Naive thymus-derived CD8-positive, alpha-beta T cell (primary cell): Measurements from ENCODE around the gene APEX2. TPM values are rescaled to one million over a fixed set of nuclear protein-coding genes. Genes with fewer than 3 reads are reported as not detected.

Source experiments
- ATAC-seq, 2 donors: fragments of 150-1000 bp; cut with Tn5 transposase in 1 of 2; sonication (Bioruptor Pico), chemical (Tn5 transposase) in 1 of 2; 1 replicate in 1 of 2; 2 replicates in 1 of 2; pipeline ENCODE4 v1.10.0; 2021; ENCODE audit warnings: mild to moderate bottlenecking in 2 of 2, moderate library complexity in 2 of 2
- POLR2A ChIA-PET: fragments of 350-600 bp; sonication (Branson Sonifier 250); formaldehyde crosslinking; loops from one replicate; lab custom pipeline; 2021; ENCODE audit warnings: antibody characterized with exemption; lab: Charles Lee
- DNase-seq, 10 donors: peaks; one replicate each; pipeline versions ENCODE4 v3.0.0 to v3.0.0-alpha.2; 2020 to 2022
- H3K27ac Mint-ChIP-seq, 10 donors: one replicate each; pipeline ENCODE4 v1.8.0; 2020 to 2022; ENCODE audit warnings: mild to moderate bottlenecking in 10 of 10, mixed read lengths in 10 of 10, moderate library complexity in 4 of 10, inconsistent platforms in 1 of 10
- H3K27me3 Mint-ChIP-seq, 5 donors: one replicate each; pipeline ENCODE4 v1.8.0; 2021 to 2022; ENCODE audit warnings: mixed read lengths in 5 of 5
- H3K36me3 Mint-ChIP-seq, 3 donors: one replicate each; pipeline ENCODE4 v1.8.0; 2020 to 2022; ENCODE audit warnings: mixed read lengths in 3 of 3, mild to moderate bottlenecking in 2 of 3, inconsistent platforms in 1 of 3
- H3K4me1 Mint-ChIP-seq, 4 donors: one replicate each; pipeline ENCODE4 v1.8.0; 2021 to 2022; ENCODE audit warnings: mixed read lengths in 4 of 4
- H3K4me3 Mint-ChIP-seq, 10 donors: one replicate each; pipeline ENCODE4 v1.8.0; 2020 to 2022; ENCODE audit warnings: mild to moderate bottlenecking in 10 of 10, mixed read lengths in 10 of 10, moderate library complexity in 6 of 10, inconsistent platforms in 1 of 10
- H3K9me3 Mint-ChIP-seq, 9 donors: one replicate each; pipeline ENCODE4 v1.8.0; 2020 to 2022; ENCODE audit warnings: mixed read lengths in 9 of 9, mild to moderate bottlenecking in 3 of 9, inconsistent platforms in 1 of 9, moderate library complexity in 1 of 9
- polyA plus RNA-seq, 3 donors: library from polyadenylated mRNA; unstranded; fragments of 300-500 nt; fragmentation: Illumina TruSeq; gene quantifications; one replicate each; pipeline ENCODE4 v1.2.3, GENCODE V29; 2021
- total RNA-seq, 8 experiments: library from RNA in 2 of 8; stranded (reverse) in 2 of 8; gene quantifications; one replicate each; pipeline ENCODE4 v1.2.3 and lab custom pipeline; 2021 to 2026

Gene APEX2
- total and polyA plus RNA-seq, 5 experiments from 2014 or later, result 13.5 to 21.6 (median 20.4) TPM

GRCh38 chrX:54994099-54994498, 6.1 kb upstream of the APEX2 start, which contains the start of gene PFKFB1:
Gene PFKFB1, minus strand, starts transcription at chrX:54994188. Its CDS starts 181 bp downstream, at chrX:54994007.
- ATAC-seq (no peak), DNase-seq (no peak)
- POLR2A ChIA-PET, result no interaction called here
- Mint-ChIP-seq H3K27me3 (peaks cover 0 to 6% (median 0%) of the 10 kb centered on the region in 5 donors), H3K4me1 (peaks cover 0 to under 1% (median under 1%) of the 10 kb centered on the region in 4 donors), H3K27ac (peak within 1 kb of the TSS in 2 of 10 donors; percentile 57 to 77), H3K4me3 (no peak within 1 kb of the TSS), H3K36me3 (no peaks in the 10 kb centered on the region), H3K9me3 (no peaks in the 10 kb centered on the region)

- POLR2A ChIA-PET, result no interaction called here
- ATAC-seq (no peak), DNase-seq (no peak)
- no peak overlapping the region for H3K4me3 Mint-ChIP-seq
- H3K4me1 Mint-ChIP-seq, result peaks cover 0 to 8% (median 7%) of the 10 kb centered on the region in 4 donors
- peak overlapping the region in 1 of 10 donors; percentile 57 for H3K27ac Mint-ChIP-seq
- no peaks in the 10 kb centered on the region for H3K36me3 Mint-ChIP-seq
- H3K9me3 Mint-ChIP-seq, result no peaks in the 10 kb centered on the region
- peaks cover 0 to 6% (median 0%) of the 10 kb centered on the region in 5 donors for H3K27me3 Mint-ChIP-seq
Observed at GRCh38 chrX:54994668-54995351, 5.4 kb upstream of the APEX2 start.

- Mint-ChIP-seq H3K27me3 (peaks cover 0 to 6% (median 0%) of the 10 kb centered on the region in 5 donors), H3K9me3 (peaks cover 0 to 1% (median 0%) of the 10 kb centered on the region in 9 donors), H3K27ac (no peak overlapping the region), H3K4me1 (peaks cover 4 to 14% (median 12%) of the 10 kb centered on the region in 4 donors), H3K4me3 (no peak overlapping the region), H3K36me3 (no peaks in the 10 kb centered on the region)
- ATAC-seq, result no peak
- POLR2A ChIA-PET, result no interaction called here
- no peak for DNase-seq
Observed at GRCh38 chrX:54995621-54996020, 4.5 kb upstream of the APEX2 start.

- Mint-ChIP-seq H3K27ac (peak overlapping the region in 1 of 10 donors; percentile 4), H3K27me3 (no peaks in the 10 kb centered on the region), H3K9me3 (peaks cover 0 to 1% (median 0%) of the 10 kb centered on the region in 9 donors), H3K4me1 (peaks cover 19 to 55% (median 47%) of the 10 kb centered on the region in 4 donors), H3K36me3 (peaks cover 0 to 43% (median 0%) of the 10 kb centered on the region in 3 donors), H3K4me3 (peak overlapping the region in 1 of 10 donors; percentile 34)
- ATAC-seq, result no peak
- POLR2A ChIA-PET, result no interaction called here
- no peak for DNase-seq
Observed at GRCh38 chrX:55004231-55004630, 4.1 kb downstream of the APEX2 start.

- Mint-ChIP-seq H3K27me3 (no peaks in the 10 kb centered on the region), H3K4me1 (peaks cover 17 to 57% (median 41%) of the 10 kb centered on the region in 4 donors), H3K4me3 (no peak overlapping the region), H3K27ac (peak overlapping the region in 1 of 10 donors; percentile 71), H3K9me3 (no peaks in the 10 kb centered on the region), H3K36me3 (peaks cover 0 to 43% (median 0%) of the 10 kb centered on the region in 3 donors)
- POLR2A ChIA-PET, result no interaction called here
- no peak for DNase-seq
- ATAC-seq, result no peak
Observed at GRCh38 chrX:55005256-55005655, 5.1 kb downstream of the APEX2 start.

GRCh38 chrX:55006827-55007621, 6.9 kb downstream of the APEX2 start:
- POLR2A ChIA-PET, result interaction anchor here (0.5 to 3.7 kb wide), 2 partner anchors 7 to 27 kb away, joined by 3 to 11 read pairs; partner anchors contain the start of gene APEX2
- Mint-ChIP-seq H3K36me3 (peaks cover 0 to 41% (median 0%) of the 10 kb centered on the region in 3 donors), H3K27ac (peak overlapping the region in 1 of 10 donors; percentile 72)

GRCh38 chrX:55007656-55008055, 7.5 kb downstream of the APEX2 start:
- H3K27ac Mint-ChIP-seq, result peak overlapping the region in 1 of 10 donors; percentile 29
- DNase-seq, result no peak
- POLR2A ChIA-PET, result interaction anchor here (3.7 kb wide), 1 partner anchor 7 kb away, joined by 11 read pairs; the partner anchor contains the start of gene APEX2
- ATAC-seq, result no peak
- H3K9me3 Mint-ChIP-seq, result no peaks in the 10 kb centered on the region
- peaks cover 6 to 36% (median 22%) of the 10 kb centered on the region in 4 donors for H3K4me1 Mint-ChIP-seq
- H3K27me3 Mint-ChIP-seq, result no peaks in the 10 kb centered on the region
- H3K36me3 Mint-ChIP-seq, result peaks cover 0 to 39% (median 0%) of the 10 kb centered on the region in 3 donors
- H3K4me3 Mint-ChIP-seq, result no peak overlapping the region

More at GRCh38 chrX:55006827-55007621, 6.9 kb downstream of the APEX2 start:
- Mint-ChIP-seq H3K27me3 (no peaks in the 10 kb centered on the region), H3K4me3 (no peak overlapping the region), H3K4me1 (peaks cover 6 to 42% (median 25%) of the 10 kb centered on the region in 4 donors), H3K9me3 (no peaks in the 10 kb centered on the region)
- ATAC-seq (no peak), DNase-seq (no peak)

GRCh38 chrX:55008571-55009358, 8.6 kb downstream of the APEX2 start:
- peak overlapping the region in 4 of 10 donors; percentile 14 to 51 (median 26) for H3K27ac Mint-ChIP-seq
- peak in 4 of 10 donors; percentile 5 to 17 (median 17) for DNase-seq

GRCh38 chrX:55011294-55011693, 11.1 kb downstream of the APEX2 start:
- Mint-ChIP-seq H3K36me3 (peaks cover 0 to 10% (median 0%) of the 10 kb centered on the region in 3 donors), H3K4me3 (no peak overlapping the region), H3K27ac (no peak overlapping the region), H3K9me3 (no peaks in the 10 kb centered on the region), H3K4me1 (peaks cover 2 to 21% (median 10%) of the 10 kb centered on the region in 4 donors), H3K27me3 (no peaks in the 10 kb centered on the region)
- POLR2A ChIA-PET, result interaction anchor here (3.7 kb wide), 1 partner anchor 11 kb away, joined by 11 read pairs; the partner anchor contains the start of gene APEX2
- DNase-seq, result no peak
- ATAC-seq, result no peak

More at GRCh38 chrX:55008571-55009358, 8.6 kb downstream of the APEX2 start:
- POLR2A ChIA-PET, result interaction anchor here (0.6 to 3.7 kb wide), 2 partner anchors 9 to 87 kb away, joined by 5 to 11 read pairs; partner anchors contain the start of gene APEX2
- no peaks in the 10 kb centered on the region for H3K9me3 Mint-ChIP-seq
- peaks cover 6 to 32% (median 17%) of the 10 kb centered on the region in 4 donors for H3K4me1 Mint-ChIP-seq
- no peak overlapping the region for H3K4me3 Mint-ChIP-seq
- ATAC-seq, result peak; percentile 52 to 65
- no peaks in the 10 kb centered on the region for H3K27me3 Mint-ChIP-seq
- peaks cover 0 to 32% (median 0%) of the 10 kb centered on the region in 3 donors for H3K36me3 Mint-ChIP-seq

- Mint-ChIP-seq H3K36me3 (no peaks in the 10 kb centered on the region), H3K4me1 (peaks cover 0 to 3% (median 1%) of the 10 kb centered on the region in 4 donors), H3K27ac (no peak overlapping the region), H3K27me3 (no peaks in the 10 kb centered on the region), H3K4me3 (no peak overlapping the region), H3K9me3 (no peaks in the 10 kb centered on the region)
- POLR2A ChIA-PET, result no interaction called here
- DNase-seq, result no peak
- no peak for ATAC-seq
Observed at GRCh38 chrX:55014897-55015299, 14.7 kb downstream of the APEX2 start.

GRCh38 chrX:55026143-55026542, 26.0 kb downstream of the APEX2 start:
- H3K4me3 Mint-ChIP-seq, result no peak overlapping the region
- H3K9me3 Mint-ChIP-seq, result no peaks in the 10 kb centered on the region
- POLR2A ChIA-PET, result no interaction called here
- H3K27ac Mint-ChIP-seq, result peak overlapping the region in 1 of 10 donors; percentile 72
- DNase-seq, result no peak
- H3K27me3 Mint-ChIP-seq, result peaks cover 0 to 1% (median 0%) of the 10 kb centered on the region in 5 donors
- H3K36me3 Mint-ChIP-seq, result peaks cover 0 to 6% (median 0%) of the 10 kb centered on the region in 3 donors
- peaks cover 3 to 11% (median 7%) of the 10 kb centered on the region in 4 donors for H3K4me1 Mint-ChIP-seq
- ATAC-seq, result no peak
